KMS-11 (cell line): ENCODE data around the gene EHD2.
A peak's percentile ranks its signal among the peaks of the same experiment; 100 is the strongest.
"Not testable (repeated sequence)": the region's sequence is repeated elsewhere in the genome, so short reads cannot be mapped to it uniquely, and the experiment has no call there.

Experiments
- H2AFZ ChIP-seq: fragments of 200-600 bp; sonication (generic); 2 replicates; pipeline ENCODE4 v1.6.1; 2016; ENCODE audit warnings: antibody characterized with exemption, mixed run types, low read depth
- H3K27ac ChIP-seq: fragments of 200-600 bp; sonication (generic); 2 replicates; pipeline ENCODE4 v1.6.1; 2016; ENCODE audit warnings: mild to moderate bottlenecking, mixed run types
- H3K27me3 ChIP-seq: fragments of 200-600 bp; sonication (generic); 2 replicates; pipeline ENCODE4 v1.6.1; 2017; ENCODE audit warnings: mild to moderate bottlenecking, low read depth, mixed run types, moderate library complexity; ENCODE audit not compliant: insufficient read depth
- H3K36me3 ChIP-seq: fragments of 200-600 bp; sonication (generic); 2 replicates; pipeline ENCODE4 v1.6.1; 2017; ENCODE audit warnings: mild to moderate bottlenecking, mixed run types; ENCODE audit not compliant: insufficient read depth
- H3K4me1 ChIP-seq: fragments of 200-600 bp; sonication (generic); 2 replicates; pipeline ENCODE4 v1.6.1; 2016; ENCODE audit warnings: mild to moderate bottlenecking, low read depth, mixed run types; ENCODE audit not compliant: poor library complexity, severe bottlenecking
- H3K4me2 ChIP-seq: fragments of 200-600 bp; sonication (generic); 2 replicates; pipeline ENCODE4 v1.7.0; 2016; ENCODE audit warnings: mild to moderate bottlenecking, mixed run types
- H3K4me3 ChIP-seq: fragments of 200-600 bp; sonication (generic); IDR thresholded peaks from 2 replicates; pipeline ENCODE4 v1.6.1; 2017; ENCODE audit warnings: low read depth, low read length, mixed read lengths; ENCODE audit not compliant: insufficient read depth
- H3K79me2 ChIP-seq: fragments of 200-600 bp; sonication (generic); 2 replicates; pipeline ENCODE4 v1.6.1; 2016; ENCODE audit warnings: low read depth, mixed run types; ENCODE audit not compliant: insufficient read depth
- H3K9ac ChIP-seq: fragments of 200-600 bp; sonication (generic); 2 replicates; pipeline ENCODE4 v1.6.1; 2016; ENCODE audit warnings: mild to moderate bottlenecking, mixed run types
- H4K20me1 ChIP-seq: fragments of 200-600 bp; sonication (generic); 2 replicates; pipeline ENCODE4 v1.6.1; 2016; ENCODE audit warnings: mild to moderate bottlenecking, mixed run types; ENCODE audit not compliant: insufficient read depth
- TF ChIP-seq, protein P1 (sequence below): fragments of 200-600 bp; sonication (generic); conservative IDR thresholded peaks from 2 replicates; pipeline ENCODE4 v1.6.1; 2017; ENCODE audit warnings: low read depth, mild to moderate bottlenecking, antibody characterized with exemption, low read length, moderate library complexity, mixed read lengths

The EHD2 gene

DNA sequence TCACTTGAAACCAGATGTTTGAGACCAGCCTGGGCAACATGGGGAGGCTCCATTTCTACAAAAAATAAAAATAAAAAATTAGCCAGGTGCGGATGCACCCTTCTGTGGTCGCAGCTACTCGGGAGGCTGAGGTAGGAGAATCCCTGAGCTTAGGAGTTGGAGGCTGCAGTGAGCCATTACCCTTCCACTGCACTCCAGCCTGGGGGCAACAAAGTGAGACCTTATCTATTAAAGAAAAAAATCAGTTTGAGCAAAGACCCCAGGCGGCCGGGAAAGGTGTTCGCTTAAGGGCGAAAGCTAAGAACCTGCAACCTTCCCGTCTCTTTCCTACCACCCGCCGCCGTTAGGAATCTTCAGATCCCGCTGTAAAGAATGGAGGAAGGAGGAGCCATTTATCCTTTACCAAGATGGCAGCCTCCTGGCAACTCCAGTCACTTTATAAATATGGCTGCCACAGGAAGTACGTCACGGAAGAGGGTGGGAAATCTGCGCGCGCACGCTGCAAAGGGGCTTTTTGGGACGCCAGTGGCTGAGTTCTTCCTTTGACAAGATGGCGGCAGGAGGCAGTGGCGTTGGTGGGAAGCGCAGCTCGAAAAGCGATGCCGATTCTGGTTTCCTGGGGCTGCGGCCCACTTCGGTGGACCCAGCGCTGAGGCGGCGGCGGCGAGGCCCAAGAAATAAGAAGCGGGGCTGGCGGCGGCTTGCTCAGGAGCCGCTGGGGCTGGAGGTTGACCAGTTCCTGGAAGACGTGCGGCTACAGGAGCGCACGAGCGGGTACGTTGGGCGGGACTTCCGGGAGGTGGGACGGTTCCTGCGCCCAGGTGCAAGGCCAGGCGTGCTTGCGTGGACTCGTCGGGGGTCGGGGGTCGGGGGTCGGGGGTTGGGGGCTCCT is 32.0 kb downstream of the EHD2 start, which contains the start of gene NOP53:
NOP53 (plus strand) TSS at position 537 of the 892 bp plus-strand sequence; CDS start at position 551, 14 bp downstream.
- no peaks in the 10 kb centered on the region for H4K20me1 ChIP-seq
- peak within 1 kb of the TSS; percentile 92 for H2AFZ ChIP-seq
- peaks cover 38% of the 10 kb centered on the region for H3K79me2 ChIP-seq
- TF ChIP-seq, protein P1, sequence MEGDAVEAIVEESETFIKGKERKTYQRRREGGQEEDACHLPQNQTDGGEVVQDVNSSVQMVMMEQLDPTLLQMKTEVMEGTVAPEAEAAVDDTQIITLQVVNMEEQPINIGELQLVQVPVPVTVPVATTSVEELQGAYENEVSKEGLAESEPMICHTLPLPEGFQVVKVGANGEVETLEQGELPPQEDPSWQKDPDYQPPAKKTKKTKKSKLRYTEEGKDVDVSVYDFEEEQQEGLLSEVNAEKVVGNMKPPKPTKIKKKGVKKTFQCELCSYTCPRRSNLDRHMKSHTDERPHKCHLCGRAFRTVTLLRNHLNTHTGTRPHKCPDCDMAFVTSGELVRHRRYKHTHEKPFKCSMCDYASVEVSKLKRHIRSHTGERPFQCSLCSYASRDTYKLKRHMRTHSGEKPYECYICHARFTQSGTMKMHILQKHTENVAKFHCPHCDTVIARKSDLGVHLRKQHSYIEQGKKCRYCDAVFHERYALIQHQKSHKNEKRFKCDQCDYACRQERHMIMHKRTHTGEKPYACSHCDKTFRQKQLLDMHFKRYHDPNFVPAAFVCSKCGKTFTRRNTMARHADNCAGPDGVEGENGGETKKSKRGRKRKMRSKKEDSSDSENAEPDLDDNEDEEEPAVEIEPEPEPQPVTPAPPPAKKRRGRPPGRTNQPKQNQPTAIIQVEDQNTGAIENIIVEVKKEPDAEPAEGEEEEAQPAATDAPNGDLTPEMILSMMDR, result no peak
- H3K4me1 ChIP-seq, result peaks cover 25% of the 10 kb centered on the region
- H3K4me3 ChIP-seq, result no peak within 1 kb of the TSS
- H3K4me2 ChIP-seq, result peak within 1 kb of the TSS; percentile 98
- H3K36me3 ChIP-seq, result peaks cover 9% of the 10 kb centered on the region; the same call in 1 of the 2 replicates
- peak within 1 kb of the TSS; percentile 97 for H3K27ac ChIP-seq
- H3K9ac ChIP-seq, result peak within 1 kb of the TSS; percentile 99
- H3K27me3 ChIP-seq, result no peaks in the 10 kb centered on the region; the same call in 1 of the 2 replicates

DNA sequence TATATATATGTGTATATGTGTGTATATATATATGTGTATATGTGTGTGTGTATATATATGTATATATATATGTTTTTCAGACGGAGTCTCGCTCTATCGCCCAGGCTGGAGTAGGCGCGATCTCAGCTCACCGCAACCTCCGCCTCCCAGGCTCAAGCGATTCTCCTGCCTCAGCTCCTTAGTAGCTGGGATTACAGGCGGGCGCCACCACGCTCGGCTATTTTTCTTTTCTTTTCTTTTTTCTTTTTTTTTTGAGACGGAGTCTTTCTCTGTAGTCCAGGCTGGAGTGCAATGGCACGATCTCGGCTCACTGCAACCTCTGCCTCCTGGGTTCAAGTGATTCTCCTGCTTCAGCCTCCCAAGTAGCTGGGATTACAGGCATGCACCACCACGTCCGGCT is 32.9 kb downstream of the EHD2 start:
- not testable (repeated sequence) for H3K36me3 ChIP-seq, H2AFZ ChIP-seq, H4K20me1 ChIP-seq, H3K27me3 ChIP-seq, H3K4me3 ChIP-seq
- H3K79me2 ChIP-seq, result peaks cover 38% of the 10 kb centered on the region
- H3K4me1 ChIP-seq, result peaks cover 25% of the 10 kb centered on the region
- peak overlapping the region; percentile 98 for H3K4me2 ChIP-seq
- H3K27ac ChIP-seq, result peak overlapping the region; percentile 97; the same call in 1 of the 2 replicates
- H3K9ac ChIP-seq, result peak overlapping the region; percentile 99

DNA sequence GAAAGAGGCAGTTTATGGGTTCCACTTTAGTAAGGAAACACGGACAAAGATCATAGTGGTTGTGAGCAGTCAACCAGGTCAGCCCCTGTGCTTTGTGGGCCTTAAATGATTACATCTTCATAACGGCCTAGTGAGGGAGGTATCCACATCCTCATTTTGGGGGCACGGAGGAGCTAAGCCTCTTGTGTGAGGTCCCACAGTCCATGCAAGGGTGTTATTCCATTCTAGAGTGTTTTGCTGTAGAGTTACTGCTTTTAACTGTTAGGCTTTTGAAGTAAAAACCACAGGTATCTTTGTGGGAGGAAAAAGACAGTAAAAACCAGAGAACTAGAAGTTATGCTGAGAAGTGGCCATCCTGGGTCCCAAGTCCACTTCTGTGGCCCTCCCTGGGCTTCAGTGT is 36.1 kb downstream of the EHD2 start:
- Histone ChIP-seq H3K27me3 (no peaks in the 10 kb centered on the region), H3K79me2 (peaks cover 38% of the 10 kb centered on the region), H3K4me2 (no peak overlapping the region), H3K27ac (no peak overlapping the region), H3K4me3 (no peak overlapping the region), H4K20me1 (no peaks in the 10 kb centered on the region), H3K9ac (no peak overlapping the region), H3K4me1 (peaks cover 20% of the 10 kb centered on the region), H3K36me3 (peaks cover 16% of the 10 kb centered on the region; the same call in 1 of the 2 replicates), H2AFZ (no peak overlapping the region)
- TF ChIP-seq, protein P1, result no peak

DNA sequence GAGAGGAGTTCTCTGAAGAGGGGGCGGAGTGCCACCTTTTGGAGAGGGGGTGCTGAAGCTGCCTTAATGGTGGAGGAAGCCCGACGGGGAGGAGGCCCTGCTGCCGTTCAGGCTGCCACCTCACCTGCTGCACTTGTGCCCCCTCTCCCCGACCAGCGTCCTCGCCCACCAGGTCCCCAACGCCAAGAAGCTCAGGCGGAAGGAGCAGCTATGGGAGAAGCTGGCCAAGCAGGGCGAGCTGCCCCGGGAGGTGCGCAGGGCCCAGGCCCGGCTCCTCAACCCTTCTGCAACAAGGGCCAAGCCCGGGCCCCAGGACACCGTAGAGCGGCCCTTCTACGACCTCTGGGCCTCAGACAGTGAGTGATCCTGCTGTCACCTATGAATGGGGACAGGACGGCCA is 37.5 kb downstream of the EHD2 start:
- H3K9ac ChIP-seq, result no peak overlapping the region
- TF ChIP-seq, protein P1, result no peak
- H3K36me3 ChIP-seq, result peaks cover 16% of the 10 kb centered on the region; the same call in 1 of the 2 replicates
- H3K4me2 ChIP-seq, result no peak overlapping the region
- peaks cover 14% of the 10 kb centered on the region for H3K4me1 ChIP-seq
- H4K20me1 ChIP-seq, result no peaks in the 10 kb centered on the region
- H3K27me3 ChIP-seq, result no peaks in the 10 kb centered on the region
- H3K4me3 ChIP-seq, result no peak overlapping the region
- no peak overlapping the region for H2AFZ ChIP-seq
- peaks cover 38% of the 10 kb centered on the region for H3K79me2 ChIP-seq
- H3K27ac ChIP-seq, result no peak overlapping the region
